HepG2 (cell line): Measurements from ENCODE around the gene THOC5. TPM values are rescaled to one million over a fixed set of nuclear protein-coding genes. Genes with fewer than 3 reads are reported as not detected.

Experiments used
- ATAC-seq: fragments of 200-7000 bp; cut with Tn5 transposase; 3 replicates; pipeline ENCODE4 v1.9.1; 2020; ENCODE audit warnings: mild to moderate bottlenecking, moderate library complexity
- BruUV-seq: library from RNA; stranded (reverse); fragments of 400-500 nt; replicated peaks from 2 replicates; lab custom pipeline; 2021; lab: Mats Ljungman, UMichigan
- CTCF ChIA-PET: fragments of 300-600 bp; formaldehyde crosslinking; extraction: SDS; loops from one replicate; lab custom pipeline; 2021; ENCODE audit warnings: low total read pairs, inconsistent platforms, low intra/inter-chr PET ratio; lab: Yijun Ruan, JAX
- POLR2A ChIA-PET: fragments of 350-600 bp; sonication (Branson Sonifier 250); formaldehyde crosslinking; loops from one replicate; lab custom pipeline; 2020; ENCODE audit warnings: antibody characterized with exemption, inconsistent platforms; lab: Yijun Ruan, JAX
- DNase-seq: peaks from one replicate; pipeline ENCODE4 v3.0.0-alpha.2; 2015; ENCODE audit warnings: low spot score
- FAIRE-seq: peaks from 3 replicates; lab custom pipeline; 2011; peaks lifted over from hg19 to GRCh38; lab: Jason Lieb, UNC
- H2AFZ ChIP-seq: one replicate; pipeline ENCODE4 v1.6.1; 2011; ENCODE audit warnings: low read length, inconsistent platforms
- H3K27ac ChIP-seq: fragments of 300-600 bp; 3 replicates; pipeline ENCODE4 v1.8.0; 2011; ENCODE audit warnings: mixed run types, mild to moderate bottlenecking, mixed read lengths, low read length, inconsistent platforms; ENCODE audit not compliant: insufficient read depth; ENCODE audit errors: extremely low read length
- H3K27me3 ChIP-seq, 2 experiments: fragments of 200-600 bp in 1 of 2; 2 replicates in 1 of 2; 3 replicates in 1 of 2; pipeline versions ENCODE4 v1.6.0 to v1.8.0; 2011; ENCODE audit warnings: low read length in 2 of 2, mild to moderate bottlenecking in 2 of 2, moderate library complexity in 2 of 2, inconsistent platforms in 1 of 2; ENCODE audit not compliant: insufficient read depth in 2 of 2, control insufficient read depth in 1 of 2
- H3K36me3 ChIP-seq, 2 experiments: fragments of 200-600 bp in 1 of 2; replicated peaks in 1 of 2; 2 replicates in 1 of 2; 3 replicates in 1 of 2; pipeline versions ENCODE4 v1.5.1 to v1.8.0; 2011; ENCODE audit warnings: low read length in 2 of 2, inconsistent platforms in 1 of 2; ENCODE audit not compliant: insufficient read depth in 2 of 2, control insufficient read depth in 1 of 2
- H3K4me1 ChIP-seq: 2 replicates; pipeline ENCODE4 v1.5.1; 2012; ENCODE audit warnings: low read length, inconsistent platforms; ENCODE audit not compliant: insufficient read depth
- H3K4me2 ChIP-seq: 2 replicates; pipeline ENCODE4 v1.6.0; 2011; ENCODE audit warnings: low read depth, low read length, inconsistent platforms
- H3K4me3 ChIP-seq, 3 experiments: fragments of 200-600 bp in 1 of 3; sonication (generic), shearing (Covaris generic) in 1 of 3; replicated peaks in 1 of 3; 2 replicates each; pipeline ENCODE4 v1.5.1; 2011 to 2016; ENCODE audit warnings: low read length in 3 of 3, inconsistent platforms in 2 of 3, low read depth in 2 of 3, mild to moderate bottlenecking in 2 of 3, control low read depth in 1 of 3, mixed read lengths in 1 of 3; ENCODE audit not compliant: insufficient read depth in 1 of 3
- H3K79me2 ChIP-seq: one replicate; pipeline ENCODE4 v1.6.1; 2011; ENCODE audit warnings: low read length, inconsistent platforms; ENCODE audit not compliant: insufficient read depth
- H3K9ac ChIP-seq: 2 replicates; pipeline ENCODE4 v1.6.0; 2011; ENCODE audit warnings: mild to moderate bottlenecking, low read depth, low read length, inconsistent platforms; ENCODE audit not compliant: insufficient read depth
- H3K9me3 ChIP-seq: 2 replicates; pipeline ENCODE4 v1.5.1; 2012; ENCODE audit warnings: mild to moderate bottlenecking, low read length
- H4K20me1 ChIP-seq: 2 replicates; pipeline ENCODE4 v1.6.0; 2011; ENCODE audit warnings: inconsistent platforms, mild to moderate bottlenecking, low read length, moderate library complexity; ENCODE audit not compliant: insufficient read depth
- ARID2 ChIP-seq: sonication (generic); formaldehyde crosslinking; IDR thresholded peaks from 2 replicates; pipeline ENCODE4 v1.8.1; 2022; ENCODE audit warnings: mild to moderate bottlenecking, missing genetic modification reagents, borderline replicate concordance
- DNMT3B ChIP-seq: conservative IDR thresholded peaks from 2 replicates; pipeline ENCODE4 v1.6.1; 2016; ENCODE audit warnings: missing biosample characterization, control low read depth
- ERF ChIP-seq: IDR thresholded peaks from 2 replicates; pipeline ENCODE4 v1.6.1; 2018; ENCODE audit warnings: missing biosample characterization, missing genetic modification reagents
- FLYWCH1 ChIP-seq: sonication (generic); formaldehyde crosslinking; IDR thresholded peaks from 2 replicates; pipeline ENCODE4 v1.8.1; 2023; ENCODE audit warnings: mild to moderate bottlenecking, missing genetic modification reagents
- FUBP1 ChIP-seq: sonication (generic); formaldehyde crosslinking; IDR thresholded peaks from 2 replicates; pipeline ENCODE4 v1.5.1; 2020; ENCODE audit warnings: missing genetic modification reagents, mild to moderate bottlenecking, borderline replicate concordance
- HNRNPH1 ChIP-seq: fragments of 200-400 bp; formaldehyde crosslinking; optimal IDR thresholded peaks from 2 replicates; pipeline ENCODE3; 2017; ENCODE audit warnings: mild to moderate bottlenecking, low read depth, low read length
- JUN ChIP-seq: sonication (generic); formaldehyde crosslinking; IDR thresholded peaks from 2 replicates; pipeline ENCODE4 v1.4.0; 2020; ENCODE audit warnings: mild to moderate bottlenecking, missing genetic modification reagents
- MAF1 ChIP-seq: sonication (generic); formaldehyde crosslinking; IDR thresholded peaks from 2 replicates; pipeline ENCODE4 v1.5.0; 2020; ENCODE audit warnings: missing genetic modification reagents, borderline replicate concordance
- MTA3 ChIP-seq: sonication (generic); formaldehyde crosslinking; IDR thresholded peaks from 2 replicates; pipeline ENCODE4 v1.4.0; 2020; ENCODE audit warnings: missing genetic modification reagents
- ONECUT2 ChIP-seq: sonication (generic); formaldehyde crosslinking; IDR thresholded peaks from 2 replicates; pipeline ENCODE4 v1.4.0; 2020; ENCODE audit warnings: missing genetic modification reagents
- PPARG ChIP-seq: conservative IDR thresholded peaks from 2 replicates; pipeline ENCODE4 v1.6.1; 2016; ENCODE audit warnings: missing biosample characterization, missing genetic modification reagents
- TBL1XR1 ChIP-seq: fragments of 150-350 bp; IDR thresholded peaks from 2 replicates; pipeline ENCODE4 v1.6.1; 2014; ENCODE audit warnings: borderline replicate concordance, low read length; ENCODE audit not compliant: partially characterized antibody
- ZNF180 ChIP-seq: sonication (generic); formaldehyde crosslinking; IDR thresholded peaks from 2 replicates; pipeline ENCODE4 v1.4.0; 2020; ENCODE audit warnings: low read depth, missing genetic modification reagents, borderline replicate concordance
- ZNF468 ChIP-seq: sonication (generic); formaldehyde crosslinking; IDR thresholded peaks from 2 replicates; pipeline ENCODE4 v1.8.0; 2022; ENCODE audit warnings: mild to moderate bottlenecking, moderate library complexity, missing genetic modification reagents
- ZNF670 ChIP-seq: sonication (generic); formaldehyde crosslinking; IDR thresholded peaks from 2 replicates; pipeline ENCODE4 v1.8.0; 2022; ENCODE audit warnings: mild to moderate bottlenecking, missing genetic modification reagents, borderline replicate concordance
- ZNF768 ChIP-seq: sonication (generic); formaldehyde crosslinking; IDR thresholded peaks from 2 replicates; pipeline ENCODE4 v1.4.0; 2020; ENCODE audit warnings: missing genetic modification reagents
- ZNF781 ChIP-seq: sonication (generic); formaldehyde crosslinking; IDR thresholded peaks from 2 replicates; pipeline ENCODE4 v1.5.1; 2020; ENCODE audit warnings: borderline replicate concordance, mild to moderate bottlenecking, missing genetic modification reagents; ENCODE audit errors: not compliant biosample characterization
- WGBS: methylation state at CpG from one replicate; pipeline ENCODE4 v1.1.6; 2017; ENCODE audit warnings: low lambda C conversion rate; 5-methylcytosine and 5-hydroxymethylcytosine counted together
- in situ Hi-C: cut with HindIII; loops from 2 replicates; pipeline ENCODE4 v1.10.0; 2017; ENCODE audit warnings: low pct_unique_long_range_greater_than_20kb; ENCODE audit not compliant: extremely low pct_ligation_motif_present
- intact Hi-C: fragments of 100-400 bp; cut with micrococcal nuclease; formaldehyde crosslinking; loops from one replicate; pipeline ENCODE4 v1.10.0; 2022; ENCODE audit not compliant: unreplicated experiment
- polyA plus RNA-seq, 8 experiments: library from polyadenylated mRNA; depleted of rRNA in 3 of 8; stranded (reverse) in 7 of 8; unstranded in 1 of 8; fragments of >200 nt; fragmentation: Illumina TruSeq in 4 of 8; extraction: Trizol in 4 of 8; gene quantifications; 2 replicates each; pipeline versions ENCODE4 v1.2.1 to v1.2.3, GENCODE V29; 2011 to 2016; ENCODE audit warnings: low read depth in 4 of 8, missing spikeins in 1 of 8, mixed read lengths in 1 of 8; ENCODE audit not compliant: insufficient read depth in 1 of 8
- total RNA-seq, 5 experiments: library from RNA; depleted of rRNA; stranded (reverse); fragments of >200 nt; fragmentation: Illumina TruSeq; extraction: Trizol; gene quantifications; 2 replicates each; pipeline ENCODE4 v1.2.3, GENCODE V29; 2016; ENCODE audit warnings: low read depth in 1 of 5
- TF ChIP-seq, protein P1 (sequence below): sonication (generic); formaldehyde crosslinking; IDR thresholded peaks from 2 replicates; pipeline ENCODE4 v1.5.0; 2020; ENCODE audit warnings: missing genetic modification reagents

The THOC5 gene
- total and polyA plus RNA-seq, 2 of the 13 experiments (the other 11 are each of a cell fraction or from before 2014, with no cell fraction given) = 45.8 to 46.7 TPM

DNA sequence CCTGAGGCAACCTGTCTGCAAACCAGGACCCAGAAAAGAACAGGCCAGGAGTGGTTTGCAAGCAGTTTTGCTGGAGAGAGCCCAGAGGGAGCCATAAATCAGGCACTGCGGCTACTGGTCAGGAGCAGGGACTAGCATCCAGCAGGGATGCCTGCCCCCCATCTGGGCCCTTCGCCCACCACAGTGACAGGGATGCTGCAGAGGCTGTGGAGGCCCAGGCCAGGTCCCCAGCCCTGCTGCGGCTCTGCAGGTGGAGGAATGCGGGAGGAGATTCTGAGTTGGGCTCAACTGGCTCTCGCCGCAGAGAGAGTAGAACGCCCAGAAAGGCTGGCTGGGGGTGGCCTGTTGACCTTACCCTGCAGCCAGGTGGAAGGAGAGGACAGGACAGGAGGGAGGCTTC lies 89.9 kb downstream of the THOC5 start:
- ATAC-seq = peak; percentile 34; the same call in 2 of the 3 replicates
- H2AFZ ChIP-seq = no peak overlapping the region
- TF ChIP-seq ONECUT2 (CRISPR knock-in tag) (no peak), PPARG (CRISPR knock-in tag) (no peak), MTA3 (CRISPR knock-in tag) (no peak), ZNF468 (CRISPR knock-in tag) (no peak), JUN (CRISPR knock-in tag) (no peak), FLYWCH1 (CRISPR knock-in tag) (no peak)
- TF ChIP-seq, protein P1, sequence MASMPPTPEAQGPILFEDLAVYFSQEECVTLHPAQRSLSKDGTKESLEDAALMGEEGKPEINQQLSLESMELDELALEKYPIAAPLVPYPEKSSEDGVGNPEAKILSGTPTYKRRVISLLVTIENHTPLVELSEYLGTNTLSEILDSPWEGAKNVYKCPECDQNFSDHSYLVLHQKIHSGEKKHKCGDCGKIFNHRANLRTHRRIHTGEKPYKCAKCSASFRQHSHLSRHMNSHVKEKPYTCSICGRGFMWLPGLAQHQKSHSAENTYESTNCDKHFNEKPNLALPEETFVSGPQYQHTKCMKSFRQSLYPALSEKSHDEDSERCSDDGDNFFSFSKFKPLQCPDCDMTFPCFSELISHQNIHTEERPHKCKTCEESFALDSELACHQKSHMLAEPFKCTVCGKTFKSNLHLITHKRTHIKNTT = no peak
- H3K4me1 ChIP-seq = no peaks in the 10 kb centered on the region
- BruUV-seq = no TSS peak
- ChIA-PET CTCF (no interaction called here), POLR2A (no interaction called here)
- no peaks in the 10 kb centered on the region for H3K79me2 ChIP-seq
- H3K36me3 ChIP-seq = no peaks in the 10 kb centered on the region
- in situ Hi-C loops (no loop called here), intact Hi-C loops (no loop called here)
- no peak for FAIRE-seq
- peaks cover 5 to 23% of the 10 kb centered on the region in 2 experiments; a peak in 3 of 5 replicates for H3K27me3 ChIP-seq
- H4K20me1 ChIP-seq = no peaks in the 10 kb centered on the region
- DNase-seq = no peak
- 17% methylated on average over 4 of the region's 7 CpGs for WGBS
- H3K27ac ChIP-seq = no peak overlapping the region
- H3K9me3 ChIP-seq = no peaks in the 10 kb centered on the region
- no peak overlapping the region for H3K4me3 ChIP-seq
- H3K9ac ChIP-seq = no peak overlapping the region
- no peak overlapping the region for H3K4me2 ChIP-seq

- ChIA-PET CTCF (no interaction called here), POLR2A (no interaction called here)
- in situ Hi-C loops = no loop called here
- DNase-seq = no peak
- WGBS = 60% methylated on average over 5 of the region's 5 CpGs
- no peak overlapping the region for H3K27ac ChIP-seq
- peaks cover 2 to 8% of the 10 kb centered on the region in 2 experiments; a peak in 2 of 5 replicates for H3K27me3 ChIP-seq
- H2AFZ ChIP-seq = no peak overlapping the region
- no peaks in the 10 kb centered on the region for H3K79me2 ChIP-seq
- no TSS peak for BruUV-seq
- no peak overlapping the region for H3K4me3 ChIP-seq
- H3K9ac ChIP-seq = no peak overlapping the region
- no peaks in the 10 kb centered on the region for H3K4me1 ChIP-seq
- H3K9me3 ChIP-seq = no peaks in the 10 kb centered on the region
- no peak for ATAC-seq
- H3K36me3 ChIP-seq = no peaks in the 10 kb centered on the region
- no peak overlapping the region for H3K4me2 ChIP-seq
- no peak for FAIRE-seq
- H4K20me1 ChIP-seq = no peaks in the 10 kb centered on the region
- intact Hi-C loops = no loop called here
- TF ChIP-seq FUBP1 (CRISPR knock-in tag) = no peak
- no peak for TF ChIP-seq ERF (CRISPR knock-in tag)
- TF ChIP-seq HNRNPH1 = no peak
- TF ChIP-seq TBL1XR1 = no peak
- no peak for TF ChIP-seq DNMT3B (CRISPR knock-in tag)
- no peak for TF ChIP-seq ZNF768 (CRISPR knock-in tag)
- no peak for TF ChIP-seq ZNF180
- TF ChIP-seq ZNF781 = no peak
- TF ChIP-seq ARID2 (CRISPR knock-in tag) = no peak
- TF ChIP-seq ZNF670 (CRISPR knock-in tag) = no peak
- TF ChIP-seq MAF1 (CRISPR knock-in tag) = no peak
Measured at GRCh38 chr22:29461263-29461662, 92.3 kb downstream of the THOC5 start.
